Tibial artery (tissue), 4 donors: Measurements from ENCODE around the gene HES1.

Source experiments
- DNase-seq, 2 donors: peaks; one replicate each; pipeline ENCODE4 v3.0.0-alpha.2; 2019
- H3K27ac ChIP-seq, 2 donors: fragments of 200-600 bp; sonication (generic) in 1 of 2; 1 replicate in 1 of 2; 2 replicates in 1 of 2; pipeline ENCODE4 v1.5.1; 2018 to 2019; ENCODE audit warnings: mild to moderate bottlenecking in 1 of 2
- H3K27me3 ChIP-seq, 2 donors: fragments of 200-600 bp; sonication (generic) in 1 of 2; one replicate each; pipeline versions ENCODE4 v1.5.1 to v1.6.0; 2016 to 2019
- H3K36me3 ChIP-seq, 3 donors: fragments of 200-600 bp; sonication (generic) in 2 of 3; one replicate each; pipeline ENCODE4 v1.5.1; 2016 to 2019; ENCODE audit warnings: mild to moderate bottlenecking in 2 of 3
- H3K4me1 ChIP-seq, 4 donors: fragments of 200-600 bp; sonication (generic) in 2 of 4; 1 replicate in 3 of 4; 2 replicates in 1 of 4; pipeline ENCODE4 v1.5.1; 2016 to 2019
- H3K4me3 ChIP-seq, 2 donors: fragments of 200-600 bp; sonication (generic) in 1 of 2; 1 replicate in 1 of 2; 2 replicates in 1 of 2; pipeline ENCODE4 v1.5.1; 2018 to 2019; ENCODE audit warnings: mild to moderate bottlenecking in 2 of 2
- H3K9me3 ChIP-seq, 3 donors: fragments of 200-600 bp; sonication (generic) in 1 of 3; one replicate each; pipeline ENCODE4 v1.5.1; 2016 to 2019
- CTCF ChIP-seq, 2 experiments: fragments of 200-600 bp in 1 of 2; fragments of 450-650 bp in 1 of 2; IDR thresholded peaks; one replicate each; pipeline ENCODE4 v1.5.1; 2017 to 2019; ENCODE audit warnings: antibody characterized with exemption in 2 of 2, mild to moderate bottlenecking in 1 of 2, moderate library complexity in 1 of 2
- intact Hi-C: fragments of 100-400 bp; cut with DNase I; formaldehyde crosslinking; loops from one replicate; pipeline ENCODE4 v1.15.0; 2023; ENCODE audit warnings: low total_unique reads

The HES1 gene

GRCh38 chr3:194183271-194183670 lies 47.3 kb downstream of the HES1 start:
- Histone ChIP-seq H3K9me3 (no peaks in the 10 kb centered on the region), H3K27me3 (peaks cover 0 to 20% of the 10 kb centered on the region in 2 donors), H3K4me3 (no peak overlapping the region), H3K36me3 (no peaks in the 10 kb centered on the region), H3K27ac (no peak overlapping the region), H3K4me1 (no peaks in the 10 kb centered on the region)
- TF ChIP-seq CTCF (IDR thresholded peaks at IDR 0.05), result no peak
- intact Hi-C loops, result no loop called here
- DNase-seq, result no peak

- H3K27ac ChIP-seq, result no peak overlapping the region
- no peak for TF ChIP-seq CTCF (IDR thresholded peaks at IDR 0.05)
- DNase-seq, result no peak
- peaks cover 0 to 9% (median 3%) of the 10 kb centered on the region in 4 donors for H3K4me1 ChIP-seq
- intact Hi-C loops, result no loop called here
- H3K36me3 ChIP-seq, result no peaks in the 10 kb centered on the region
- H3K27me3 ChIP-seq, result peaks cover 0 to 15% of the 10 kb centered on the region in 2 donors
- no peaks in the 10 kb centered on the region for H3K9me3 ChIP-seq
- H3K4me3 ChIP-seq, result no peak overlapping the region
Measured at GRCh38 chr3:194184265-194184751, 48.4 kb downstream of the HES1 start.

GRCh38 chr3:194184801-194185200 lies 48.9 kb downstream of the HES1 start:
- Histone ChIP-seq H3K36me3 (no peaks in the 10 kb centered on the region), H3K4me3 (no peak overlapping the region), H3K4me1 (peaks cover 0 to 12% (median 3%) of the 10 kb centered on the region in 4 donors), H3K27me3 (peaks cover 0 to 15% of the 10 kb centered on the region in 2 donors), H3K9me3 (no peaks in the 10 kb centered on the region), H3K27ac (no peak overlapping the region)
- no peak for TF ChIP-seq CTCF (IDR thresholded peaks at IDR 0.05)
- intact Hi-C loops, result no loop called here
- no peak for DNase-seq

- Histone ChIP-seq H3K4me1 (peaks cover 0 to 12% (median 3%) of the 10 kb centered on the region in 4 donors), H3K9me3 (no peaks in the 10 kb centered on the region), H3K36me3 (no peaks in the 10 kb centered on the region), H3K27me3 (peaks cover 0 to 15% of the 10 kb centered on the region in 2 donors), H3K4me3 (no peak overlapping the region), H3K27ac (no peak overlapping the region)
- no peak for TF ChIP-seq CTCF (IDR thresholded peaks at IDR 0.05)
- intact Hi-C loops, result no loop called here
- no peak for DNase-seq
Measured at GRCh38 chr3:194185221-194185620, 49.3 kb downstream of the HES1 start.

GRCh38 chr3:194187233-194187944 lies 51.4 kb downstream of the HES1 start:
- Histone ChIP-seq H3K4me3 (no peak overlapping the region), H3K27me3 (peaks cover 0 to 15% of the 10 kb centered on the region in 2 donors), H3K4me1 (peaks cover 0 to 12% (median 3%) of the 10 kb centered on the region in 4 donors), H3K27ac (no peak overlapping the region), H3K36me3 (no peaks in the 10 kb centered on the region), H3K9me3 (no peaks in the 10 kb centered on the region)
- no peak for DNase-seq
- TF ChIP-seq CTCF (IDR thresholded peaks at IDR 0.05), result no peak
- intact Hi-C loops, result no loop called here
